GM18868 (cell line): ENCODE data around the gene LYRM4.
"Not testable (repeated sequence)": the region's sequence is repeated elsewhere in the genome, so short reads cannot be mapped to it uniquely, and the experiment has no call there.

Source experiments
- ATAC-seq: cut with Tn5 transposase; IDR thresholded peaks from one replicate; pipeline ENCODE4 v1.9.1; 2021; ENCODE audit warnings: mild to moderate bottlenecking, moderate library complexity; ENCODE audit not compliant: unreplicated experiment

The LYRM4 gene

DNA sequence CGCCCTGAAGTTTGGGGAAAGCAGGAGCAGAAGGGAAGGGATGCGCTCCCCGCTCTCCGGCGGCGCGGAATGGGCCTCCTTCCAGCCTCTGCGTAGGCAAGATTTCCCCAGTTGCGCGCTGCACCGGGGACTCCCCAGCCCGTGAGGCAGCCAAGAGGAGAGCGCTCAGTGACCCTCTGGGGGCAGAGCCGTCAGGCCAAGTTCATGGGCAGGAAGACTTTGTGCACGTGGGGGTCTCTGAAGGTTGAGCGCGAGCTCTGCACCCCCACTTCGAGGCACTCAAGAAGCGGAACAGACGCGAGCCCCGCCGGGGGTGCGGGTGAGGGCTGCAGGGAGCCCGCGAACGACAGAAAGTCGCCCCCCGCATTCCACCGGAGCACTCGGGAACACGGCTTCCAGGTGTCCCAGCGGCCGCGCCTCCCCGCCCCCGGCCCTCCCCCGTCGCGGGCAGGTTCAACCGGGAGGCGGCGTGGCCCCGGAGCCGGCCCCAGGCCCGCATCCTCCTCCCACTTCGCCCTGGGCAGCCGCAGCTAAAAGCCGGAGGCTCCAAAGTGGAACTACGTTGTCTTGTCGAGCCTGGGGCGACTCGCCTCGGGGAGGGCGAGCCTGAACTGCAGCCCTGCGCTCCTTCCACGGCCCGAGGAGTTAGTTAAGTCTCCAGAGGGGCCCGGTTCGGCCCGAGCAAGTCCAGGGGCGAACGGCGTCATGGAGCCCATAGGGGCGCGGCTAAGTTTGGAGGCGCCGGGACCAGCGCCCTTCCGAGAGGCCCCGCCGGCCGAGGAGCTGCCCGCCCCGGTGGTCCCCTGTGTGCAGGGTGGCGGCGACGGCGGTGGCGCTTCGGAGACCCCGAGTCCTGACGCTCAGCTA lies 175.7 kb downstream of the LYRM4 start, which contains the start of gene PPP1R3G:
Gene PPP1R3G (plus strand): TSS at position 561 of the 867 bp plus-strand sequence. CDS start 145 bp downstream, at position 706.
- peak; percentile 54 for ATAC-seq

DNA sequence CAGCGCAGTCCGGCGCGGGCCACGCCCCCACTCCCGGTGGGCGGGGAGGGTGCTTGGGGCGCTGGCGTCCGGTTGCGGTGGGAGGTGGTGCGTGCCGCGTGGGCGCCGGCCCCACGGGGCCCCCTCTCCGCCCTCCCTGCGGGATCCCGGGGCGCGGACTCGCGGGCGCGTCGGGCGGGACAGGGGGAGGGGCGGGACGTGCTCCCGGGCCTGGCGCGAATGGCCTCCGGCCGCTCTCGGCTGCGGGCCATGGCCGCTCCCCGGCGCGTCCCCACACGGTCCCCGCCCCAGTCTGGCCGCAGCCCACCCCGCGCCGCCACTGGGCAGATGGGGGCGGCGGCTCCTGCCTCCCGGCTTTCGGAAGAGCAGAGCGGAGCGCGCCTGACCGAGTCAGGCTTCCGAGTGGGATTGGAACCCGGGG lies 176.4 kb downstream of the LYRM4 start:
- peak; percentile 39 for ATAC-seq

DNA sequence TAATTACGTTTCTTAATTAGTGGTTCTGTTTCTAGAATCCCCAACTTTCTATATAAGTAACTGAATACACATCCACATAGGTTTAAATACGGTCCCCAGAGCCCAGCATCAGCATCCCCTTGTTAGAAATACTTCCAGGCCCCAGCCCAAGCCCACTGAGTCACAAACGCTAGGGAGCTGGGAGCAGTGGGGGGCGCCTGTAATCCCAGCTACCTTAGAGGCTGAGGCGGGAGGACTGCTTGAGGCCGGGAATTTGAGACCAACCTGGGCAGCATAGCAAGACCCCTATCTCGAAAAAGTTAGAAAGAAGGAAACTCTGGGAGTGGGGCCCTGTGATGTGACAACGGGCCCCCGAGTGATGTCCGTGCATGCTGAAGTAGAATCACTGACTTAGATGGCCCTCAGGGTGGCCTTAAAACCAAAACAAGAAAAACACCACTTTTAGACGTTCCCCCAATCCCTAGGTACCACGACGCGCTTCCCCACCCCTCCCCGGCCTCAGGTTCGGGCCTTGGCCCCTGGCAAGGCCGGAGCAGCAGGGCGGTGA lies 176.9 kb downstream of the LYRM4 start:
- peak; percentile 25 for ATAC-seq

DNA sequence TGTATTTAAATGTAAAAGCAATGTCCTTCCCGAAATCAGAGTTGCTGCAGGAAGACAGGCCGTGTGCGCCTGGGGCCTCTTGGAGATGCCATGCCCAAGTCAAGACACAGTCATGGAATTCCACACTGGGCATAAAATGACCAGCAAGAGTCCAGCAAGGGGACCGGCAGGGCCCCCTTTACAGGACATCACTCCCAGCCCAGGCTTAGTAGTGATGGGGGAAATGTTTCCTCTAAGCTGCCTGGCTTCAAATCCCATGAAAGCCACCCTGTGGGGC lies 177.5 kb downstream of the LYRM4 start:
- no peak for ATAC-seq

DNA sequence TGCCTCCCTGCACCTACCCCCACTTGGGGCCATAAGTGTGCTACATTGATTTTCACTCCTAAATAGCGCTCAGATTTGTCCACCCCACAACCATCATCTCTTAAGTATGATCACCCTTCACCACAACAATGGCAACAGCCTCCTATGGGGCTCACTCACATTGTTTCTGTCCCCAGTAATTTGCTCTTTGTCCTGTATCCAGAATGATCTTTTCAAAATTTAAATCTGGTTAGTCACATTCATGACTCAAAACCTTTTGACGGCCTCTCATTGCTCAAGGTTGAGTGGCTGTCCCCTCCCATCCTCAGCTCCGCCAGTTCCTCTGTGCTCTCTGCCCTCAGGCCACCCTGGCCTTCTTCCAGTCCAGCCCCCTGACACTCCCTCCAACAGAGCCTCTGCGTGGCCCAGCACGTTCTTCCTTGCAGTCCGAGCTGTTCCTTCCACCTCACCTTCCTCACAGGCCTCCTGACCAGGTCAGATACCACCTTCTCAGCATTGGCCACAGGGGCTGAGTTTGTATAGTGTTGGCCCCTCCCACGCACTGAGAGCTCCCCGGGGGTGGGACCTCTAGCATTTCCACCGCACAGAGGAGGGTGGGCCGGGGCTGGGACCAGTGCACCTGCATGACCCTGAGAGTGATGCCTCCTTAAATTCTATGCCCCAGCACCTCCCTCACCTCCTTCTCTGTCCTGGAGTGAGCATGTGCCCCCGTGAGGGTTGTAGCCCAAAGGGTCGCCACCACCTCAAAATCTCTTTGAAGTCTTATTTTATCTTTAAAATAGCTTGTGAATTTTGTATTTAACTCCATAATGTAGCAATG lies 178.1 kb downstream of the LYRM4 start:
- ATAC-seq = no peak

DNA sequence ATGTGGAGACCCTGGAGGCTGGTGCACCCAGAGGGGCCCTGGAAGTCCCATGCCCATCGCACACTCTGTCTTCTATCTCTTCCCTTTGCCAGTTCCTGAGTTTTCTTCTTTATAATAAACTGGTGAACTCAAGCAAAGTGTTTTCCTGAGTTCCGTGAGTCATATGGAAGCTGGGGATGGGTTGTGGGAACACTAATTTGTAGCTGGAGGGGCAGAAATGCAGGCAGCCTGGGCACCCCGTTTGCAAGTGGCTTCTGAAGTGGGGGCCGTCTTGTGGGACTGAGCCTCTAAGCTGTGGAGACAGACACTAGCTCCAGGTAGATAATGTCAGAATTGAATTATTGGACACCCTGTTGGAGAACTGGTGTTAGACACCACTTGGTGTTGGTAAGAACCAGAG lies 178.8 kb downstream of the LYRM4 start:
- no peak for ATAC-seq

DNA sequence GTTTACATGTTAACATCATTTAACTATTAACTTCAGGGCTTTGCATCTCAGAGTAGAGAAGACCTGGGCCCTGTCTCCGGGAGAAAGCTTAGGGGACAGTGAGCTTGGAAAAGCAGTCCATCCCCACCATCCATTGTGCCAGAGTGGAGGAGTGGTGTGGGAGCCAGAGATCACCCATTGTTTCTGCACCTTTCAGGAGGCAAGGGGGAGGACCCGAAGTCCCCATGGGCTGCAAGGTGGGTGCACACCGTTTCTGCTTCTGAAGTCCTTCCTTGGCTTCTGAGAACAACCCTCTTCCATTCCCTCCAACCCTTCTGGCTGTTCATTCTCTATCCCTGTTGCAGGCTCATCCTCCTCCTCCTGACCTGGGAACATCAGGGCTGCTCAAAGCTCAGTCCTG lies 179.6 kb downstream of the LYRM4 start:
- ATAC-seq = no peak

DNA sequence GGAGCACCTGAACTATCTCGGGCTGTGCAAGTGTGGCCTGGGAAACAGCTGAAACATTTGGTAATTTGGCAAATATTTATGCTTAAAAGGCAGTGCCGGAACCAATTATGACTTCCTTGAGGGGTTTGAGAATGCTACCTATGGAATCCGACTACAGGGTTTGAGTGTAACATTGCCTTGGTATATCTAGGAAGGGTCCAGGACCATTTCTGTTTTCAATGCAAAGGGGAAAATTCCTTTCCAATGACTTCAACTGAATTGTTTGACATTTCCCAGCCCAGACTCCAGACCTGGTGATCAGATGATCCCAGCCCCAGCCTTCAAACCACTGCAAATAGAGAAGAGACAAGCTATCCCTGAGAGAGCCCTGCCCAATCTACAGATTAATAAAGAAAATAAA lies 180.2 kb downstream of the LYRM4 start:
- no peak for ATAC-seq

DNA sequence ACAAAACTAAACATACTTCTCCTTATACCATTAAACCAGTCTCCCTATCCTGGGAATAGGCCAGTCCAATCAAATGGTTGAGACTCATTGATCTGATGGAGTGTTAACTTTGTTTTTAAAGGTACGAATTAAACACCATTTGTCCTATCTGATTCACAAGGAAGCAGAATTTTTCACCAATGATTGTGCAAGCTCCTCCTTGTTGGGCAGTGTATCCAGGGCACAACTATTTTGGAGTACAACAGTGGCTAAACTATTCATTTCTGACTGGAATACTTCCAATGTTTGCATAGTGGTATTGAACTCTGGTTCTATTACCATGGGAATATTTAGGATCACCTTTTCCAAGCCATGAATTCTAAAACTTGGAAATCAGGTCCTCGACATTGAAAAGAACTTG lies 181.1 kb downstream of the LYRM4 start:
- ATAC-seq = no peak

DNA sequence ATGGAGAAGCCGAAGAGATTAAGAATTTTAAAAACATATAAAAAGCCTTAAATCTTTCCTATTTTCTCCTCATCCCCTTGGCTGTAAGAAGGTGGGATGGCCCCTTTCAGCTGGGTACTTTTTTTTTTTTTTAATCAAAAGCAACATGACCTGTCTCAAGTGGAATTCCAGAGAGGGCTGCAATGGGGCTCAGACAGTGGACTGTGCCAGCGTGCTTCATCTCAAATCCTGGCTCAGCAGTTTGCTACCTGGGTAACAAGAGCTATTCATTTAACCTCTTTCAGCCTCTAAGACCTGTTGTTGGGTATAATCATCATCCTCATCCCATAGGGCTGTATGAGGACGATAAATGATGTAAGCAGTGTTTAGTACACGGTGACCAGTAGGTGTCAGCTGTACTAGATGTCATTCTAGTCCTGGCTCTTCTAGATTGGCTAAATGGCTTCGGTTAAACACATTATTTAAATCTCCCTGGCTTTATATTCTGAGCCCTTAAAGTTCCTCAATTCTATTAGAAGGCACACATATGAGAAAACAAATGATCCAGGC lies 182.6 kb downstream of the LYRM4 start:
- peak; percentile 89 for ATAC-seq

DNA sequence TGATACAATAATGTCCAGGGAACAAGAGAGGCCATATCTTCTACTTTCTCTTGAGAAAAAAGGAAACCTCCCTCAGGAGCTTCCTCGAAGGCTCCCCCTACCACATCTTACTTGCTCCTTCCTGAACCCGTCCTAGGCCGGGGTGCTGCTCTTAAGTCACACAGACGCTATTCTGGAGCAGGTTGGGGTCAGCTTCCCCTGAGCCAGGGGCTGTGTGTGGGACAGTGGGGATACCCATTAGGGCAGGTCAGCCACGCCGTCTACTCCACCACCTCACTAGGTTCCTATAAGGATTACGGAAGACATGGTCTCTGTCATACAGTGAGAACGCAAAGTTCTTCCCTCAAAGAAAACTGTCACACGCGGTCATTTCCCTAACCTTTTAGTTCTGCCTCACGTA lies 183.8 kb downstream of the LYRM4 start:
- ATAC-seq = no peak

DNA sequence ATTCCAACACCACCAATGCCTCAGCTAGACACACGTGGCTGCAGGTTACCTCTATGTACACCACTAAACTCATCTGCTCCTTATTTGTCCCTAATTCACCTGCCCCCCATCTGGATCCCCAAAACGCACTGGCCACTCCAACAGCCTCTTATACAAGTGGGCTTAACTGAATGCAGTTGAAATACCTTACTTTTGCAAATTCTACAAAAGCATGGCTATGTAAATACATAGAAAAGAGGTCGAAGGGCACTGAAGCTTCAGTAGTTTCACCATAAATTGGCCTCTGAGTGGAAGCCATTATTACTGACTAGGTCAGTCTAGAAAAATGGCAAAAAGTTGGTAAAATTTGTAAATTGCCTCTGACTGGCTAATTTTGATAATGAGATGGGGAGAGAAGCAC lies 186.8 kb downstream of the LYRM4 start:
- ATAC-seq = no peak

DNA sequence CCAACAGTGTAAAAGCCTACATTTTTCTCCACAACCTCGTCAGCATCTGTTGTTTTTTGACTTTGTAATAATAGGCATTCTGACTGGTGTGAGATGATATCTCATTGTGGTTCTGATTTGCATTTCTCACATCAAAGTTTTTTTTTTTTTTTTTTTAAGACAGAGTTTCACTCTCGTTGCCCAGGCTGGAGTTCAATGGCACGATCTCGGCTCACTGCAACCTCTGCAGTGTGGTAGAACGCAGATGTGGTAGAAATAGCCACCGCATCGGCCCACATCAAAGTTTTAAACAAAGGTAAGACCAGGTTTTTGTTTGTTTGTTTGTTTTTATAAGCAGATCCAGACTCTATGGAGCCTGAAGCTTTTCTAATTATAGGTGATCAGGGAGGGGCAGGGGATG lies 188.3 kb downstream of the LYRM4 start:
- peak; percentile 50 for ATAC-seq

DNA sequence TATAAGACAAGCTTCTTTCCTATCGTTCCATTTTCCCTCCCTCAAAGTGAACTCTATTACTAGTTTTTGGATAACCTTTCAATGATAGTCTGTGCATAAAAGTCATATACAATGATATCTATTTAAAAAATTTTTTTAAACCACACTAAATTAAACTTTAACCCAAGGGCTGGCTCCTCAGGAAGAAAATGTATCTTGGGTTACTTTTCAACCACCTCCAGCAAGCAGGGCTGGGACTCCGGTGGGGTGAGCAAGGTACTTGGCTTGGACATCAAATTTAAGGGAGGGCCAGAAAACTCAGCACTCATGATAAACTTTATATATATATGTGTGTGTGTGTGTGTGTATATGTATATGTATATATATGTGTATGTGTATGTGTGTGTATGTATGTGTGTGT lies 189.5 kb downstream of the LYRM4 start:
- no peak for ATAC-seq

DNA sequence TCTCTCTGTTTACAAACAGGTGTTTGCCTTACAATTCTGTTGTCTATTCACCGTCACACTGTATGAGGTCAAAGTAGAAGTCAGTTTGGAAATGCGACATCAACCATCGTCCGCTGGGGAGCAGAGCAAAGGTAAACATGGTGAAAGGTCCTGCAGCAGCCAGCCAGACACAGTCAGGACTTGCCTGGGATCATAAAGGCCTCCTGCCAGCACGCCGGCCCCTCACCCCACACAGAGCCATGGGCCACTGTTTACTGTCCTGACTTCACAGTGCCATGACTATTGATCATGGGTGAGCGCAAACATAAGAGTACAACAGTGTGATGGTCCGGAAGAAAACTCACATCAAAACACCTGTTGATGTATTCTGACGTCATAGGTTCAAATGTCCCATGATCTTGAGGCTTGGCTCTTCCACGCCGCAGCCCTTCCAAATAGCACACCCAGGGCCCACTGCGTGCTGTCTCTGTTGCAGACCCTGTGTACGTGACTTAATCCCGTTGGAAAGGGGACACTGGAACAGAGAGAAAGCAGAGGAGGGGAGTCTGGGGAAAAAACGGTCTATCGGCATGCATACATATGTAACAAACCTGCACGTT lies 192.5 kb downstream of the LYRM4 start:
- ATAC-seq = no peak

DNA sequence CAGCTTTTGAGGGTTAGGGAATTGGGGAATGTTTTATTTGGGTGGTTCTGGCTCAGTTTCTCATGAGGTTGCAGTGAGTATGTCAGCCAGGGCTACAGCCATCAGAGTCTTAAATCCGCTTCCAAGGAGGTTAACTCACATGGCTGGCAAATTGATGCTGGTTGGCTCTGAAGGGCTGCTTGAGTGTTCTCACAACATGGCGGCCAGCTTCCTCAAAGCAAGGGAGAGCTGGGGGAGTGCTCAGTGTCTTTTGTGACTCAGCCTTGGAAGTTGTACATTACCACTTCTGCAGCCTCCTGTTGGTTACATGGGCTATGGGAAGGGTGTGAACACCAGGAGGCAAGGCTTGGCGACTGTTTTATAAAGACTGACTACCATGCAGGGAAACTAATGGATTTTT lies 193.4 kb downstream of the LYRM4 start:
- ATAC-seq = no peak

DNA sequence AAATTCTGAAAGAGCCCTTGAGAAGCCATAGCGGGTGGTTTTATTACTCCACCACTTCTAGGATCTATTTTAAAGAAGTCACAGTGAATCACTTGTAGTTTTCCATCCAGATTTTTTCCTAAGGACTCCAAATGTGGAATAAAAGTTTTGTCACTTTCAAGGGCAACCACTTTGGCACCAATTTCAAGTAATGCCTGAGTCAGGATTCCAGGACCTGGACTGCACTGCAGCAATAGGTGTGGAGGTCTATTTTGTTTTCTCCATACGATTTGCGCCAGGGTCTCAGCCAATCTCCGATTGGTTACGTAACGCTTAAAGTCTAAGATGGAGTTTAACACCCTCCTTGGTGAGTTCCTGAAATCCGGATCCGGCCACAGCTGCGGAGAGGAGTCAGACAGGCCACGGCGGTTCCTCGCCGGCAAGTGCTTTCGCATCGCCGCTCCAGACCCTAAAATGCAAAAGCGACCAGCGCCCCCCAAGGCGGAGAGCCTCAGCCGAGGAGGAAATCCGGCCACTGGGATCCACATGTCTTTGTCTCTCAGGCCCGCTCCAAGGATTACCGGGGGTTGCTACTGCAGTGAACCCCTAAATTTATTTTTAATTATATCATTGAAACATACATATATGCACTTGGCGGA lies 194.2 kb downstream of the LYRM4 start:
- ATAC-seq = no peak

DNA sequence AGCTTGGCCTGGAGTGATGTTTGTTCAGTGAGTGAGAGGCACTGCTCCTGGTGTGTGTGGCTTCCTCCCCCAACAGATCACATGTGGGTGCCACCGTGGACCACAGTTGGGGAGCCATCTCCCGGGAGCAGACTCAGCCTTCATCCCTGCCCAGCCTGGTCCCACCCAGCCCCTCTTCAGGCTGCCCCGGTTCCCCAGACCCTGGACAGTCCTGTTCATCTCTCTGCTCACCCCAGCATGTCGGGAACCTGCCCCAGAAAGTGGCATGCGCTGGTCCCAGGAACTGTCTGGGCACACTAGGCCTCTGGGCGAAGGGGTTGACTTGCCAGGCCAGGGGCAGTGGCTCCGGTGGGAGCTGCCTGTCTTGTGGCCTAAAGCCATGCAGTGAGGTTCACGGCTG lies 197.1 kb downstream of the LYRM4 start:
- no peak for ATAC-seq

DNA sequence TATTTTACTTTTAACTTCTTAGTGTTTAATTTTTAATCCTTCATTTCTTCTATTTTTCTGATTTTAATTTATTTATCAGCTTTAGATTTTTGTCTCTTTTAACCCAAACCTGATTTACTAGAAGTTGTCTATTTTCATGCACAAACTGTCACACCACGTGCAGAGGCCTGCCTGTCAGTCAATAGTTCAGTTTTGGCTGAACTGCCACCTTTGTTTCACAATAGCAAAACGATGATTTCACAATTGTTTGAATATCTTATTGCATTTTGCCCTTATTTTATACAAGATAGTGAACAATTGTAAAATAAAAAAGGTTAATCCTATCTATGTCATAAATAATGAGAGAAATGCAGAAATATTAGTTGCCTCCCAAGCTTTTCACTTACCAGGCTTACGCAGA lies 199.6 kb downstream of the LYRM4 start:
- ATAC-seq = no peak

DNA sequence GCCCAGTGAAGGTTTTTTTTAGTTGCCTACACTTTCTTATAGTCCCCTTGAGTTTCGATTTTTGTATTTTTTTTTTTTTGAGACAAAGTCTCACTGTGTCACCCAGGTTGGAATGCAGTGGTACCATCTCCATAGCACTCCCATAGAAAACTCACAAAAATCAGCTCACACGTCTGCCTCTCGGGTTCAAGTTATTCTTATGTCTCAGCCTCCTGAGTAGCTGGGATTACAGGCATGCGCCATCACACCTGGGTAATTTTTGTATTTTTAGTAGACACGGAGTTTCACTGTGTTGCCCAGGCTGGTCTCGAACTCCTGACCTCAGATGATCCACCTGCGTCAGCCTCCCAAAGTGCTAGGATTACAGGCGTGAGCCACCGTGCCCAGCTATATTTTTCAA lies 200.3 kb downstream of the LYRM4 start:
- not testable (repeated sequence) for ATAC-seq
